Panc1 (cell line): ENCODE measurements around the gene OTULIN. TPM values are rescaled to one million over a fixed set of nuclear protein-coding genes. Genes with fewer than 3 reads are reported as not detected.

Source experiments
- ATAC-seq: fragments of 200-7000 bp; cut with Tn5 transposase; 2 replicates; pipeline ENCODE4 v1.9.1; 2020; ENCODE audit warnings: mild to moderate bottlenecking, moderate library complexity
- BruUV-seq: library from RNA; stranded (reverse); fragments of 400-500 nt; replicated peaks from 2 replicates; lab custom pipeline; 2021; lab: Mats Ljungman, UMichigan
- CTCF ChIA-PET: fragments of 300-600 bp; sonication (Branson Sonifier 250); formaldehyde crosslinking; loops from one replicate; lab custom pipeline; 2022; ENCODE audit warnings: antibody characterized with exemption; lab: Charles Lee
- POLR2A ChIA-PET: fragments of 300-600 bp; sonication (Branson Sonifier 250); formaldehyde crosslinking; loops from one replicate; lab custom pipeline; 2022; ENCODE audit warnings: antibody characterized with exemption; lab: Charles Lee
- DNase-seq: peaks from one replicate; pipeline ENCODE4 v3.0.0-alpha.2; 2010; ENCODE audit warnings: low read depth, low spot score
- H3K27ac ChIP-seq: 2 replicates; pipeline ENCODE4 v1.5.1; 2011; ENCODE audit warnings: mild to moderate bottlenecking, low read length, inconsistent platforms
- H3K27me3 ChIP-seq: fragments of 200-500 bp; sonication (Bioruptor generic); 2 replicates; pipeline ENCODE4 v1.6.0; 2014; ENCODE audit warnings: low read length, inconsistent platforms; ENCODE audit not compliant: control insufficient read depth, insufficient read depth
- H3K36me3 ChIP-seq: fragments of 200-500 bp; sonication (Bioruptor generic); 2 replicates; pipeline ENCODE4 v1.5.1; 2014; ENCODE audit warnings: inconsistent platforms, mild to moderate bottlenecking, low read length, moderate library complexity; ENCODE audit not compliant: control insufficient read depth, insufficient read depth
- H3K4me1 ChIP-seq: 2 replicates; pipeline ENCODE4 v1.5.1; 2011; ENCODE audit warnings: inconsistent platforms, mild to moderate bottlenecking, low read length, moderate library complexity; ENCODE audit not compliant: control insufficient read depth, insufficient read depth
- H3K4me3 ChIP-seq, 2 experiments: 2 replicates each; pipeline ENCODE4 v1.5.1; 2011 to 2012; ENCODE audit warnings: low read depth in 2 of 2, low read length in 2 of 2, mild to moderate bottlenecking in 2 of 2, inconsistent platforms in 1 of 2, moderate library complexity in 1 of 2
- H3K9me3 ChIP-seq: fragments of 200-500 bp; sonication (Bioruptor generic); 2 replicates; pipeline ENCODE4 v1.5.1; 2014; ENCODE audit warnings: low read depth, mild to moderate bottlenecking, inconsistent platforms, low read length, moderate library complexity; ENCODE audit not compliant: control insufficient read depth, insufficient read depth
- CTCF ChIP-seq: fragments of 450-650 bp; IDR thresholded peaks from 2 replicates; pipeline ENCODE4 v1.5.1; 2017; ENCODE audit warnings: mild to moderate bottlenecking
- POLR2AphosphoS5 ChIP-seq: IDR thresholded peaks from 2 replicates; pipeline ENCODE4 v1.6.1; 2012; ENCODE audit warnings: mild to moderate bottlenecking, low read depth, low read length, moderate library complexity
- REST ChIP-seq, 2 experiments: IDR thresholded peaks; 2 replicates each; pipeline ENCODE4 v1.6.1; 2011 to 2012; ENCODE audit warnings: low read depth in 2 of 2, control low read depth in 1 of 2, low read length in 1 of 2, mild to moderate bottlenecking in 1 of 2, moderate library complexity in 1 of 2; ENCODE audit not compliant: insufficient read depth in 1 of 2
- SIN3A ChIP-seq: IDR thresholded peaks from 2 replicates; pipeline ENCODE4 v1.6.1; 2012; ENCODE audit warnings: low read depth, mild to moderate bottlenecking, low read length, moderate library complexity, borderline replicate concordance; ENCODE audit not compliant: insufficient read depth
- TCF7L2 ChIP-seq: IDR thresholded peaks from 2 replicates; pipeline ENCODE4 v1.6.1; 2011; ENCODE audit warnings: mild to moderate bottlenecking, low read depth, low read length, inconsistent platforms
- in situ Hi-C: cut with HindIII; loops from 2 replicates; pipeline ENCODE4 v1.10.0; 2016; ENCODE audit warnings: low sequenced_read_pairs, low pct_unique_long_range_greater_than_20kb
- intact Hi-C: fragments of 100-400 bp; cut with micrococcal nuclease; formaldehyde crosslinking; loops from one replicate; pipeline ENCODE4 v1.10.0; 2022; ENCODE audit not compliant: unreplicated experiment
- total RNA-seq: library from RNA; stranded (reverse); gene quantifications from one replicate; pipeline ENCODE4 v1.2.1, GENCODE V29; 2021; ENCODE audit not compliant: unreplicated experiment

The OTULIN gene
- total RNA-seq, 1 experiment from 2014 or later: 40.1 TPM

- in situ Hi-C loops: no loop called here
- POLR2A ChIA-PET: no interaction called here
- peak; percentile 57 for ATAC-seq
Observed at GRCh38 chr5:14743601-14744295, 79.2 kb downstream of the OTULIN start.

More at GRCh38 chr5:14743601-14744295, 79.2 kb downstream of the OTULIN start:
- Histone ChIP-seq H3K27me3 (no peaks in the 10 kb centered on the region), H3K4me1 (no peaks in the 10 kb centered on the region; the same call in 1 of the 2 replicates), H3K9me3 (no peaks in the 10 kb centered on the region), H3K4me3 (no peak overlapping the region), H3K36me3 (no peaks in the 10 kb centered on the region), H3K27ac (no peak overlapping the region)
- intact Hi-C loops: no loop called here
- CTCF ChIA-PET: interaction anchor here (0.5 kb wide), 1 partner anchor 8 kb away, joined by 3 read pairs; no protein-coding TSS in a partner anchor
- no TSS peak for BruUV-seq
- DNase-seq: no peak
- TF ChIP-seq POLR2AphosphoS5 (no peak), CTCF (no peak), TCF7L2 (no peak), SIN3A (no peak), REST (IDR thresholded peaks at IDR 0.05; ENCODE audit: insufficient read depth in 1 of 2, low read depth in 2 of 2, low read length in 1 of 2) (no peak)
